Bone marrow (tissue), 2 donors: ENCODE results near the gene RHBDL1.

Experiments
- DNase-seq, 2 donors: peaks; one replicate each; lab custom pipeline; 2025; lab: John Stamatoyannopoulos, UW

RHBDL1 gene

DNA sequence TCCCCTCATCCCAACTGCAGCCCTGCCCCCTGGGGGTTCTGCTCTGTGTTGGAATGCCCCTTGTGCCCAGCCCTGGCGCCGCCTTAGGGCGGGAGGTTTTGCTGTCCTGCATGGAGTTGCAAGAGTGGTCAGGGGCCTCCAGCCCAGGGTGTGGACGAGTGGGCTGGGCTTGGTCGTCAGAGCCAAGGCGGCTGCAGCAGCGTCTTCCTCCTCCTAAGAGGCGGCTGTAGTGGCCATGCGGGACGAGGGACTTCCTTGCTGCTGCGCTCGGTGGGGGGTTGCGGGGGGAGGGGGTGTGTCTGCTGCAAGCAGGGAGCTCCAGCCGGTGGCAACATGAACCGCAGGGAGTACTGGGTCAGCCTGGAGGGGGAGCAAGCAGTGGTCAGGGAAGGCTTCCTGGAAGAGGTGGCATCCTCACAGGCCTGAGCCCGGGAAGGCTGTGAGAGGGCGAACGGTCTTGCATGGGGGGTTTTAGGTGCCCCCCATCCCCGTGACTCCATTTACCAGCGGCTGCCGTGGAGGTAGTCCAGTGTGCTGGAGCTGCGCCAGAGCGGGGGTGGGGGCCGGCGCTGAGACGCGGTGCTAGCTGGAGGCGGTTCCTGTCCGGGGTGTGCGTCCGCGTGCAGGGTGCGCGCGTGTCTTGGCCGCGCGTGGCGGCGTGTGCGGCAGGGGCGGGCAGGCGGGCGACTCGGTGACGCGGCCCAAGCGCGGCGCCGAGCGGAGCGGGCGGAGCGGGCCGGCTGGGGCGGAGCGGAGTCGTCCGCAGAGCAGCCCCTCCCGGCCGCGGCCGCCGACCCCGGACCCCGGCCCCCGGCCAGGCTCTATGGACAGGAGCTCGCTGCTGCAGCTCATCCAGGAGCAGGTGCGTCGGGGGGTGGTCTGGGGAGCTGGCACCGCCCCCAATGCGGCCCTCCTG lies at the start of gene RHBDL1:
RHBDL1 (plus strand) TSS at position 704 of the 916 bp plus-strand sequence; CDS start at position 824, 120 bp downstream.
- peak in 1 of 2 donors; percentile 23 for DNase-seq

GRCh38 chr16:625977-626765 lies 49.3 kb upstream of the RHBDL1 start:
- DNase-seq = no peak

DNA sequence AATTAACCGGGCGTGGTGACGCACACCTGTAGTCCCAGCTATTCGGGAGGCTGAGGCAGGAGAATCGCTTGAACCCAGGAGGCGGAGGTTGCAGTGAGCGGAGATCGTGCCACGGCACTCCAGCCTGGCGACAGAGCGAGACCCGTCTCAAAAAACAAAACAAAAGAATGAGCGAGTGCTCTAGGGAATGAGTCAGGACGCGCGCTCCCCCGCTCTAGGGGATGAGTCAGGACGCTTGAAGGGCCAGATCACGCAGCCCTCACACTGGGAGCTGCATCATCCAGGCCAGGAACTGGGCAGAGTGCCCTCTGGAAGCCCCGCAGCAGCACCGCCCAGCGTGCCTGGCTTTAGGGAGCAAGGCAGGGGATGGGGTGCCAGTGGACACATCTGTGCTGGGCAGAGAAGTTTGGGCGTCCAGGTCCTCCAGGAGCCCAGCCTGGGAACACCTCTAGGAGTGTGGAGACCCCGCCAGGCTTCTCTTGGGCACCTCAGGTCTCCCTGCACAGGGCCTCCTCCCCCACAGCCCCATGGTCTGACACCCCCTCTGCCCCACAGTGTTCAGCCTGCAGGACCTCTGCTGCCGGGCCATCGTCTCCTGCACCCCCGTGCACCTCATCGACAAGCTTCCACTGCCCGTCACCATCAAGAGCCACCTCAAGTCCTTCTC lies 48.6 kb upstream of the RHBDL1 start:
- DNase-seq = no peak

DNA sequence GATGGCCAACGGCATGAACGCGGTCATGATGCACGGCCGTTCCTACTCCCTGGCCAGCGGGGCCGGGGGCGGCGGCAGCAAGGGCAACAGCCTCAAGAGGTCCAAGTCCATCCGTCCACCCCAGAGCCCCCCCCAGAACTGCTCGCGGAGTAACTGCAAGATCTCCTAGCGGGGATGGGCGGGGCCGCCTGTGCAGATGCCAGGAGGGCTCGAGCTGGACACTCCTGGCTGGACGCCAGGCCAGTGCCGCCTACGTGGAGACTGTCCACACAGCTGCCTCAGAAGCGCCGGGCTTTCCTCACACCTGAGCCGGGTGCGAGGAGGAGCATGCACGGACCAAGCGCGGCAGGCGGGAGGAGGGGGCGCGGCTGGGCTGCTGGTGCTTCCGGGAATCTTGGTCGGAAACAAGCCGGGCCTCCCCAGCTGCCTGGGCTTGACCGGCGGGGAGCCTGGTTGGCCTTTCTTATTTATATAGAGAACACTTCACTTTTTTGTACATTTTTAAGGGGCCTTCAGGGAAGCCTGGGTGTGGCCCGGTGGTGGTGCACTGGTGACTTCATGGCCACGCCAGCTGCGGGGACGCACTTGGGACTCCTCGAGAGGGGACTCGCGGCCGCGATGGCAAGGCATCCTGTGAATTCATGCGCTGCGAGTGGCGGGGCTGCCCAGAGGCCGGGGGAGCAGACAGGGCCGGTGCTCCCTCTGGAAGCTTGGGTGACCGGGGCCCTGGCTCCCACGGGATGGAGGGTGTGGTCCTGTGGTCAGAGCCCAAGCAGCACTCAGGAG lies 47.8 kb upstream of the RHBDL1 start:
- no peak for DNase-seq

DNA sequence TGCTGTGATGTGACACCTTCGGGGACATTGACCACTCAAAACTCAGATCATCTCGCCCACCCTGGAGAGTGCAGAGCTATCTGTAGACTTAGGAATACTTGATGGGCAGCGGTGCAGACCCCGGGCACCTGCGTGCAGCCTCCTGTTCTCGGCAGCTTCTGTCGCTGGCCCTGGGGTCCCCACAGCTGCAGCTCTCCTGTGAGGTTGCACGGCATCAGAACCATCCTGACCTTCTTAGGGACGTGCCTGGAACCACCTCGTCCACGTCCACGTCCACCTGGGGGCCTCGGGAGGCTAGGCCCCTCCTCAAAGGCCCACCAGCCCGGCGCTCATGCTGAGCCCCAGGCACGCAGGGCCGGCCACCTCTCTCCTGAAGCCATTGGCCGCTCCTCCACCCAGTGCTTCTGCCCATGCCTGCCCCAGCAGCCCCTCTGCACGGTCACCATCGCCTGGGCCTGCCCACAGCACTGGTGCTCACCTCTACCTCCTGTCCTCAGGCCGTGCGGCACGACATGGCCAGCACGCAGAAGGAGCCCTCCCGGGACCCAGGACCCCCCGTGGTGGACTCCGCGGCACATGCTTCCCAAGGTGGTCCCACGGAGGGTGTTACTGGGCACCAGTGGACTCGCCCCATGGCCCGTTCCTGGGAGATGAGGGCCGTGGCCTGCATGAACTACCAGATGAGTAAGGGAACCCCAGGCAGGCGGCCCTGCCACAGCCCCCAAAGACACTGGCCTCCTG lies 47.0 kb upstream of the RHBDL1 start:
- DNase-seq = no peak

GRCh38 chr16:629185-629832 lies 46.2 kb upstream of the RHBDL1 start:
- no peak for DNase-seq

DNA sequence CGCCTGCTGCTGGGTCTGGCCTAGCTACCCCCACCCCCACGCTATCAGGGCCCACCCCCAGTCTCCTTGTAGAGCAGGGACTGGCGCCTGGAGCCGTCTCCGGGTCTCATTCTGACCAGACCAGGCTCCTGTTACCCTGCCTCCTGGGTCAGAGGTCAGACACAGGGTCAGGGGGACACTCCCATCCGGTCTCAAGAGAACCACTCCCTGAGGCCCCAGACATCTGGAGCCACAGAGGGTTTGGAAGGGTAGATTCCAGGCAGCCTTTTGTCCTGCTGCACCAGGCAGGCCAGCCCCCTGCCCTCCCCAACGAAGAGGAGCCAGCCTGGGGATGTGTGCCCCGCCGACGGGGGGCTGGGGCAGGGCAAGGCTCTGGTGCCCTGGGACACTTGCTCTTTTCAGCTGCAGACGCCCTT lies 45.6 kb upstream of the RHBDL1 start:
- no peak for DNase-seq

DNA sequence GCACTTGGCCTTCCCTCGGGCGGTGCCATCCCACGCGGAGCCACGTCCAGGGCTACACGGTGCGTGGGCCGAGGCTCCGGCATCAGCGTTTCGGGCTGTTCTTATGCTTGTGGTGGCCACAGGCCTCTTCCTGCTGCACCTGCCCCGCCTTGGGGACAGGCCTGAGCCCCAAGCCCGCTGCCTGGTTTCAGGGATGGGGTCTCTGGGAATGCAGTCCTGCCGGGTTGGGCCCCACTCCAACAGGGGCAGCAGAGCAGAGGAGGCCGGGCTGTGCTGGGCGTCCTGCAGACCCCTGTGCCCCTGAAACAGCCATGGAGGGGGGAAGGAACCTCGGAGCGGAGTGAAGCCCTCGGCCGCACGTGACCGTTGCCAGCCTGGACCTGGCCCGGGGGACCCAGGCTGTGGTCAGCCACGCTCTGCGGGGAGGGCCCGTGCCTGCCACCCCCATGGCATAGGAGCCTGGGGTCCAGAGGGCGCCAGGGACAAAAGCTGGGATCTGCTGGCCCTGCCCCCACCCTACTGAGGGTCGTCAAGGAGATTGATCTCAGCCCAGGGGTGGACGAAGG lies 45.1 kb upstream of the RHBDL1 start:
- DNase-seq = no peak

GRCh38 chr16:630815-631405 lies 44.6 kb upstream of the RHBDL1 start, which contains the start of gene WFIKKN1:
TSS of gene WFIKKN1 (plus strand) at chr16:630985. CDS start at chr16:631254, 269 bp downstream.
- DNase-seq = no peak

DNA sequence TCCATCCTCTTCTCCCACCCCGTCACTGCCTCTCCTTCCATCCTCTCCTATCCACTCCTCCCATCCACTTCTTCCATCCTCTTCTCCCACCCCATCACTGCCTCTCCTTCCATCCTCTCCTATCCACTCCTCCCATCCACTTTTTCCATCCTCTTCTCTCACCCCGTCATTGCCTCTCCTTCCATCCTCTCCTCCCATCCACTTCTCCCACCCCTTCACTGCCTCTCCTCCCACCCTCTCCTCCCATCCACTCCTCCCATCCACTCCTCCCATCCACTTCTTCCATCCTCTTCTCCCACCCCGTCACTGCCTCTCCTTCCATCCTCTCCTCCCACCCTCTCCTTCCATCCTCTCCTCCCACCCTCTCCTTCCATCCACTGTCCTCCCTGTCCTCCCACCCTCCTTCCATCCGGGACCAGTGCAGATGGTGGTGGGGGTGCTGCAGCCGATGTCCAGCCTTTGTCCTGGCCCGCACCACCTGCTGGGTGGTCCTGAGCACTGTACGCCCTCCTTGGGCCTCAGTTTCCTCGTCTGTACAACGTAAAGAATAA lies 43.6 kb upstream of the RHBDL1 start:
- DNase-seq = no peak

GRCh38 chr16:632486-633335 lies 42.8 kb upstream of the RHBDL1 start:
- DNase-seq = no peak

- DNase-seq = no peak
Measured at GRCh38 chr16:633336-634050, 42.0 kb upstream of the RHBDL1 start.

- no peak for DNase-seq
Measured at GRCh38 chr16:634051-634670, 41.3 kb upstream of the RHBDL1 start.

DNA sequence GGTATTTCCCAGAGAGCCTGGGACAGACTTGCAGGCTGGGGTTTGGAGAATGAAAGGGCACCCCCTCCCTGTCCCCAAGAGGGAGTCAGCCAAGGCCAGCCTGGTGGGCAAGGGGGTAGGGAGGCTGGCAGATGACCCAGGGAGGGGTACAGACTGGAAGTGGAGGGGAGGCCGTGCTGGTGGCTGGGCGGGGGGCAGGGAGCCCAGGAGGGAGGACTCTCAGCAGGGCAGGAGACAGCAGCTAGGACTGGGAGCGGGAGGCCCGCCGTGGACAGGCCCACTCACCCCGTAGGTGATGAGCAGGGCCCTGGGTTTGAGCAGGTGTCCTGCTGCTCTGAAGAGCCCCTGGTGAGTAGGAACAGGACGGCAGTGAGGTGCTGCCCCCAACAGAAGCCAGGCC lies 40.5 kb upstream of the RHBDL1 start:
- DNase-seq = no peak

- DNase-seq = no peak
Measured at GRCh38 chr16:635573-636205, 39.8 kb upstream of the RHBDL1 start.

GRCh38 chr16:636206-637080 lies 39.0 kb upstream of the RHBDL1 start, which contains the start of gene METTL26:
TSS of gene METTL26 (minus strand) at chr16:636305. CDS start at chr16:636290, 15 bp downstream.
- peak; percentile 75 to 94 for DNase-seq
